PC-3 (cell line): ENCODE data around the gene TMEM167A. TPM values are rescaled to one million over a fixed set of nuclear protein-coding genes. Genes with fewer than 3 reads are reported as not detected.

Experiments
- ATAC-seq: fragments of 200-7000 bp; cut with Tn5 transposase; 2 replicates; pipeline ENCODE4 v1.9.1; 2020; ENCODE audit warnings: mild to moderate bottlenecking, moderate library complexity
- BruUV-seq: library from RNA; stranded (reverse); fragments of 400-500 nt; replicated peaks from 2 replicates; lab custom pipeline; 2021; lab: Mats Ljungman, UMichigan
- CTCF ChIA-PET: fragments of 300-600 bp; sonication (Branson Sonifier 250); formaldehyde crosslinking; loops from one replicate; lab custom pipeline; 2022; ENCODE audit warnings: antibody characterized with exemption; lab: Charles Lee
- POLR2A ChIA-PET: fragments of 300-600 bp; sonication (Branson Sonifier 250); formaldehyde crosslinking; loops from one replicate; lab custom pipeline; 2022; ENCODE audit warnings: antibody characterized with exemption; ENCODE audit not compliant: unreplicated experiment; lab: Charles Lee
- DNase-seq: peaks from one replicate; pipeline ENCODE4 v3.0.0-alpha.2; 2015
- H2AFZ ChIP-seq: fragments of 300-600 bp; sonication (generic); 2 replicates; pipeline ENCODE4 v1.6.0; 2016; ENCODE audit warnings: antibody characterized with exemption, low read length
- H3F3A ChIP-seq: fragments of 300-600 bp; sonication (generic); one replicate; pipeline ENCODE4 v1.6.0; 2017; ENCODE audit warnings: antibody characterized with exemption, low read length, control low read depth, mild to moderate bottlenecking; ENCODE audit not compliant: unreplicated experiment
- H3K27ac ChIP-seq: fragments of 300-600 bp; sonication (generic); 2 replicates; pipeline ENCODE4 v1.5.1; 2016; ENCODE audit warnings: mild to moderate bottlenecking, low read length
- H3K27me3 ChIP-seq: fragments of 300-600 bp; sonication (generic); 2 replicates; pipeline ENCODE4 v1.6.1; 2016; ENCODE audit warnings: low read length, mixed read lengths
- H3K36me3 ChIP-seq: fragments of 300-600 bp; sonication (generic); 2 replicates; pipeline ENCODE4 v1.6.1; 2016; ENCODE audit warnings: low read depth, mixed run types, low read length, mixed read lengths
- H3K4me1 ChIP-seq: fragments of 300-600 bp; sonication (generic); 2 replicates; pipeline ENCODE4 v1.5.1; 2016; ENCODE audit warnings: low read length; ENCODE audit not compliant: insufficient read depth
- H3K4me2 ChIP-seq: fragments of 300-600 bp; sonication (generic); 2 replicates; pipeline ENCODE4 v1.6.0; 2016; ENCODE audit warnings: low read length
- H3K4me3 ChIP-seq: fragments of 300-600 bp; sonication (generic); 2 replicates; pipeline ENCODE4 v1.5.1; 2016; ENCODE audit warnings: mild to moderate bottlenecking, low read length, mixed read lengths
- H3K79me2 ChIP-seq: fragments of 300-600 bp; sonication (generic); 2 replicates; pipeline ENCODE4 v1.6.1; 2017; ENCODE audit warnings: low read length, mixed read lengths
- H3K9ac ChIP-seq: fragments of 300-600 bp; sonication (generic); 2 replicates; pipeline ENCODE4 v1.6.0; 2016; ENCODE audit warnings: mild to moderate bottlenecking, low read length
- H3K9me2 ChIP-seq: fragments of 300-600 bp; sonication (generic); replicated peaks from 2 replicates; pipeline ENCODE4 v1.6.1; 2016; ENCODE audit warnings: mixed run types, low read length, mixed read lengths
- H3K9me3 ChIP-seq: fragments of 300-600 bp; sonication (generic); 2 replicates; pipeline ENCODE4 v1.6.1; 2016; ENCODE audit warnings: low read length, mixed read lengths
- H4K20me1 ChIP-seq: fragments of 300-600 bp; sonication (generic); 2 replicates; pipeline ENCODE4 v1.6.1; 2016; ENCODE audit warnings: low read length, mixed read lengths
- EZH2 ChIP-seq: fragments of 300-600 bp; sonication (generic); IDR thresholded peaks from one replicate; pipeline ENCODE4 v1.6.1; 2017; ENCODE audit warnings: antibody characterized with exemption, mild to moderate bottlenecking, low read length; ENCODE audit not compliant: unreplicated experiment
- EZH2phosphoT487 ChIP-seq: fragments of 300-600 bp; sonication (generic); IDR thresholded peaks from 2 replicates; pipeline ENCODE4 v1.6.1; 2018; ENCODE audit warnings: mild to moderate bottlenecking, antibody characterized with exemption, low read length, borderline replicate concordance
- intact Hi-C: fragments of 100-400 bp; cut with micrococcal nuclease; formaldehyde crosslinking; loops from 2 replicates; pipeline ENCODE4 v1.9.0; 2023
- total RNA-seq: library from RNA; depleted of rRNA; stranded (reverse); fragments of >200 nt; gene quantifications from 2 replicates; pipeline ENCODE4 v1.2.3, GENCODE V29; 2014
- TF ChIP-seq, protein P1 (sequence below): fragments of 300-600 bp; sonication (generic); conservative IDR thresholded peaks from 2 replicates; pipeline ENCODE4 v1.5.1; 2017; ENCODE audit warnings: antibody characterized with exemption, low read depth, mild to moderate bottlenecking, low read length

TMEM167A gene
- total RNA-seq, 1 experiment from 2014 or later: 35.7 TPM

DNA sequence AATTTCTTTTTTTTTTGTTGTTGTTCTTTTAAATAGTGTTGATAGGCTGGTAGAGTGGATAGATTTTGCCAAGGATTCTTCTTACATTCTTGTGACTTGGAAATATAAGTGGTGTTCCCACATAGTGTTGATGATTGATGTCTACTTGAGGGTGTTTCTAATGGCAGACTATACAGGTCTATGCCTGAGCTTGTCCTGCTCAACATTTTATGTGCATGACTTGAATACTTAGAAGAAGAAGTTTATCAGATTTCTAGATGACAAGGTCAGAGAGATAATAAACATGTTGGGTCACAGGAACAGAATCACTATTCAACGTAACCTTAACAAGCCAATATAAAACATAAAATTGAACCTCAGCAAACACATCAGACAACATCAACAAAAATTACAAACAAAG lies 24.3 kb upstream of the TMEM167A start:
- H3K9me3 ChIP-seq: no peaks in the 10 kb centered on the region
- no peaks in the 10 kb centered on the region for H3K79me2 ChIP-seq
- TF ChIP-seq, protein P1, sequence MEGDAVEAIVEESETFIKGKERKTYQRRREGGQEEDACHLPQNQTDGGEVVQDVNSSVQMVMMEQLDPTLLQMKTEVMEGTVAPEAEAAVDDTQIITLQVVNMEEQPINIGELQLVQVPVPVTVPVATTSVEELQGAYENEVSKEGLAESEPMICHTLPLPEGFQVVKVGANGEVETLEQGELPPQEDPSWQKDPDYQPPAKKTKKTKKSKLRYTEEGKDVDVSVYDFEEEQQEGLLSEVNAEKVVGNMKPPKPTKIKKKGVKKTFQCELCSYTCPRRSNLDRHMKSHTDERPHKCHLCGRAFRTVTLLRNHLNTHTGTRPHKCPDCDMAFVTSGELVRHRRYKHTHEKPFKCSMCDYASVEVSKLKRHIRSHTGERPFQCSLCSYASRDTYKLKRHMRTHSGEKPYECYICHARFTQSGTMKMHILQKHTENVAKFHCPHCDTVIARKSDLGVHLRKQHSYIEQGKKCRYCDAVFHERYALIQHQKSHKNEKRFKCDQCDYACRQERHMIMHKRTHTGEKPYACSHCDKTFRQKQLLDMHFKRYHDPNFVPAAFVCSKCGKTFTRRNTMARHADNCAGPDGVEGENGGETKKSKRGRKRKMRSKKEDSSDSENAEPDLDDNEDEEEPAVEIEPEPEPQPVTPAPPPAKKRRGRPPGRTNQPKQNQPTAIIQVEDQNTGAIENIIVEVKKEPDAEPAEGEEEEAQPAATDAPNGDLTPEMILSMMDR: no peak
- TF ChIP-seq EZH2: no peak
- no peak for TF ChIP-seq EZH2phosphoT487
- no peaks in the 10 kb centered on the region for H4K20me1 ChIP-seq
- no peaks in the 10 kb centered on the region for H3K27me3 ChIP-seq
- H3K36me3 ChIP-seq: no peaks in the 10 kb centered on the region
- H3K4me1 ChIP-seq: peaks cover 23% of the 10 kb centered on the region
- intact Hi-C loops: no loop called here
- H3K4me3 ChIP-seq: no peak overlapping the region
- DNase-seq: no peak
- H3K9me2 ChIP-seq: no peaks in the 10 kb centered on the region
- H3K9ac ChIP-seq: no peak overlapping the region
- no peak overlapping the region for H3K4me2 ChIP-seq
- no peak overlapping the region for H2AFZ ChIP-seq
- no peak overlapping the region for H3K27ac ChIP-seq
- BruUV-seq: no TSS peak
- POLR2A ChIA-PET: no interaction called here
- ATAC-seq: no peak
- H3F3A ChIP-seq: no peaks in the 10 kb centered on the region
- CTCF ChIA-PET: no interaction called here

DNA sequence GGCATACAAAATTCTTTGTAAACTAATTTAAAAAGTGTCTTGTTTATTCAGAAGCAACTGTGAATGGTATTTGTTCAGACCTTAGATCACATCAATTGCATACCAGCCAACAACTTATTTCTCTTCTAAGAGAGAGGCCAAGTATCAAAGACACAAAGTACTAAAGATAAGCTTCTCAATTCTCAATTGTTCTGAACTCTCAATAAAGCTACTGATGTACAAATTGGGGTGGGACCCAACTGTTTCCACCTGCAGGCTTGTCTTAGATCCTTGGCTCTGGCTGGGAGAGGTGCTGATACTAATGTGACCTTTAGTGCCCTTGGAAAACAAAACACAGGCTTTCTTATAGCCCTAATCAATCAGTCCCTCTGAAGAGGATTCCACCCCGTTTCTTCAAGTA lies 22.3 kb upstream of the TMEM167A start:
- ChIA-PET CTCF (no interaction called here), POLR2A (no interaction called here)
- intact Hi-C loops: loop anchor here (5.0 to 10.0 kb wide), 5 partner anchors 145 to 745 kb away; partner anchors contain the start of gene VCAN
- TF ChIP-seq, protein P1: no peak
- no peak for TF ChIP-seq EZH2
- H2AFZ ChIP-seq: no peak overlapping the region
- no peak overlapping the region for H3K4me2 ChIP-seq
- H3F3A ChIP-seq: no peaks in the 10 kb centered on the region
- no peak overlapping the region for H3K4me3 ChIP-seq
- no peaks in the 10 kb centered on the region for H3K9me3 ChIP-seq
- no peak overlapping the region for H3K9ac ChIP-seq
- ATAC-seq: no peak
- no peak for DNase-seq
- no TSS peak for BruUV-seq
- H3K9me2 ChIP-seq: no peaks in the 10 kb centered on the region
- H3K27me3 ChIP-seq: no peaks in the 10 kb centered on the region
- no peaks in the 10 kb centered on the region for H3K36me3 ChIP-seq
- H3K79me2 ChIP-seq: no peaks in the 10 kb centered on the region
- H3K4me1 ChIP-seq: peaks cover 39% of the 10 kb centered on the region
- no peak overlapping the region for H3K27ac ChIP-seq
- H4K20me1 ChIP-seq: no peaks in the 10 kb centered on the region

DNA sequence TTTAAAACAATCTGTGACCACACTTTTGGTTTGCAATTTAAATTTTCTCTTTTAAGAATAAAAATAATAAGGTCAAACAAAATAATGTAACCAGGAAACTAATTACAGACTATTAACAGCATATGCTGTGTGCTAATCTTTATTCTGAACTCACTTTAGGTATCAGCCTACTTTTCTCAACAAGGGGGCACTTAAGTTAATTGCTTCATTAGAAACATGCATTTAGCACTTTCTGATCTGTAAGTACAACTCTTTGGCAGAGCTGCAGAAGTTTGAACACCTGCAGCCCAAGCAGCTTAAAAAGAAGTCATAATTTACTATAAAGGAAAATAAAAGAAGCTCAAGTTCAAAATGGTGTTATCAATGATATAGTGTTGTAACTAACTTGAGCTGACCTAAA lies 21.8 kb upstream of the TMEM167A start:
- Histone ChIP-seq H3K36me3 (no peaks in the 10 kb centered on the region), H3K4me1 (peaks cover 39% of the 10 kb centered on the region), H3F3A (no peaks in the 10 kb centered on the region), H3K27ac (no peak overlapping the region), H3K27me3 (no peaks in the 10 kb centered on the region), H3K9me2 (no peaks in the 10 kb centered on the region), H3K9ac (no peak overlapping the region), H4K20me1 (no peaks in the 10 kb centered on the region), H3K4me3 (no peak overlapping the region), H3K4me2 (no peak overlapping the region), H3K9me3 (no peaks in the 10 kb centered on the region), H2AFZ (no peak overlapping the region), H3K79me2 (no peaks in the 10 kb centered on the region)
- DNase-seq: no peak
- ChIA-PET POLR2A (no interaction called here), CTCF (no interaction called here)
- no TSS peak for BruUV-seq
- no peak for ATAC-seq
- TF ChIP-seq, protein P1: no peak
- TF ChIP-seq EZH2 (no peak), EZH2phosphoT487 (no peak)
- intact Hi-C loops: loop anchor here (5.0 to 10.0 kb wide), 5 partner anchors 146 to 744 kb away; partner anchors contain the start of gene VCAN
